Measurements from ENCODE around the gene AHSP. TPM values are rescaled to one million over a fixed set of nuclear protein-coding genes. Genes with fewer than 3 reads are reported as not detected.

AHSP gene
- total and polyA plus RNA-seq, 10 of the 15 experiments (the other 5 are each of a cell fraction or from before 2014, with no cell fraction given) = not detected

GRCh38 chr16:31519759-31520431 is 7.8 kb upstream of the AHSP start:
- intact Hi-C loops (cut with micrococcal nuclease; ENCODE audit: unreplicated experiment) (no loop called here), in situ Hi-C loops (cut with MboI) (loop anchor here (5.0 kb wide), 1 partner anchor 52 kb away; no protein-coding TSS in a partner anchor)
- Histone ChIP-seq H2AFZ (ENCODE audit: control insufficient read depth, low read depth, low read length) (no peak overlapping the region), H4K20me1 (ENCODE audit: control insufficient read depth, insufficient read depth) (no peaks in the 10 kb centered on the region), H3K27ac (ENCODE audit: control insufficient read depth, insufficient read depth) (no peak overlapping the region), H3K4me3 (no peak overlapping the region), H3K36me3 (ENCODE audit: control insufficient read depth in 2 of 2, insufficient read depth in 2 of 2, low read length in 1 of 2) (no peaks in the 10 kb centered on the region), H3K9ac (ENCODE audit: control insufficient read depth, insufficient read depth, low read length) (no peak overlapping the region), H3K4me2 (ENCODE audit: control insufficient read depth, insufficient read depth) (no peak overlapping the region), H3K4me1 (ENCODE audit: control insufficient read depth, insufficient read depth, low read length) (no peaks in the 10 kb centered on the region), H3K27me3 (replicated peaks in 1 of 2; ENCODE audit: control insufficient read depth in 2 of 2, insufficient read depth in 2 of 2, low read length in 1 of 2) (no peaks in the 10 kb centered on the region), H3K9me3 (replicated peaks; ENCODE audit: control insufficient read depth, insufficient read depth, low read length) (no peaks in the 10 kb centered on the region; the same call in 2 of the 3 replicates), H3K79me2 (ENCODE audit: control insufficient read depth, insufficient read depth, low read length) (no peaks in the 10 kb centered on the region)
- FAIRE-seq (no peak), ATAC-seq (no peak), DNase-seq (ENCODE audit: low read depth, low spot score) (no peak)
- WGBS (ENCODE audit: insufficient coverage, insufficient replicate concordance, low lambda C conversion rate, missing lambda C conversion rate) = 50% methylated on average over 2 of the region's 2 CpGs
- BruUV-seq (replicated peaks) = no TSS peak
- CTCF ChIA-PET = no interaction called here
- SMC1A ChIA-PET (ENCODE audit: uncharacterized antibody, unreplicated experiment) = no interaction called here
- RAD21 ChIA-PET (ENCODE audit: unreplicated experiment) = no interaction called here
- TF ChIP-seq IRF3 (IDR thresholded peaks at IDR 0.05) (no peak), CREB1 (IDR thresholded peaks at IDR 0.05; ENCODE audit: low read depth) (no peak), IRF4 (IDR thresholded peaks at IDR 0.05; ENCODE audit: low read depth, low read length) (no peak), NKRF (conservative IDR thresholded peaks at IDR 0.05) (no peak), ZBTB11 (CRISPR knock-in tag; IDR thresholded peaks at IDR 0.05) (no peak), EED (IDR thresholded peaks at IDR 0.05; ENCODE audit: low read depth) (no peak), MXI1 (IDR thresholded peaks at IDR 0.05; ENCODE audit: low read depth, low read length) (no peak), E2F8 (IDR thresholded peaks at IDR 0.05; ENCODE audit: low read depth, partially characterized antibody) (no peak), MYB (IDR thresholded peaks at IDR 0.05; ENCODE audit: borderline replicate concordance, low read depth, low read length) (no peak)
- POLR2A ChIA-PET = no interaction called here

Measured in GM12878 (cell line).